H9 (cell line): ENCODE measurements around the gene WRAP73. TPM values are rescaled to one million over a fixed set of nuclear protein-coding genes. Genes with fewer than 3 reads are reported as not detected.

Experiments
- DNase-seq: peaks from one replicate; pipeline ENCODE4 v3.0.0-alpha.2; 2017
- H2AFZ ChIP-seq: one replicate; pipeline ENCODE4 v1.6.1; 2013; ENCODE audit warnings: mild to moderate bottlenecking, low read length, control low read depth, moderate library complexity
- H2AK5ac ChIP-seq: 2 replicates; pipeline ENCODE4 v1.6.1; 2013; ENCODE audit warnings: low read length, control low read depth, mixed read lengths; ENCODE audit not compliant: insufficient read length
- H2BK120ac ChIP-seq: one replicate; pipeline ENCODE4 v1.6.1; 2013; ENCODE audit warnings: low read depth, mild to moderate bottlenecking, low read length, control low read depth, inconsistent platforms; ENCODE audit not compliant: poor library complexity, severe bottlenecking
- H2BK12ac ChIP-seq: 2 replicates; pipeline ENCODE4 v1.6.1; 2013; ENCODE audit warnings: low read length, control low read depth, mixed read lengths, low read depth; ENCODE audit not compliant: insufficient read length
- H2BK15ac ChIP-seq: 2 replicates; pipeline ENCODE4 v1.6.1; 2013; ENCODE audit warnings: low read depth, low read length, control low read depth
- H2BK20ac ChIP-seq: one replicate; pipeline ENCODE4 v1.6.1; 2013; ENCODE audit warnings: low read depth, mild to moderate bottlenecking, low read length, control low read depth, inconsistent platforms; ENCODE audit not compliant: poor library complexity, severe bottlenecking
- H2BK5ac ChIP-seq: 2 replicates; pipeline ENCODE4 v1.6.1; 2013; ENCODE audit warnings: low read length, control low read depth, mixed read lengths; ENCODE audit not compliant: insufficient read length
- H3K14ac ChIP-seq: 2 replicates; pipeline ENCODE4 v1.6.1; 2013; ENCODE audit warnings: low read length, control low read depth; ENCODE audit not compliant: insufficient read depth
- H3K18ac ChIP-seq: 2 replicates; pipeline ENCODE4 v1.6.1; 2013; ENCODE audit warnings: low read depth, mild to moderate bottlenecking, mixed read lengths, low read length, control low read depth; ENCODE audit not compliant: insufficient read length
- H3K23ac ChIP-seq: 2 replicates; pipeline ENCODE4 v1.6.1; 2013; ENCODE audit warnings: low read length, control low read depth, mixed read lengths, low read depth; ENCODE audit not compliant: insufficient read length
- H3K23me2 ChIP-seq: 2 replicates; pipeline ENCODE4 v1.6.1; 2013; ENCODE audit warnings: low read depth, mild to moderate bottlenecking, mixed read lengths, low read length, control low read depth; ENCODE audit not compliant: insufficient read length, poor library complexity, severe bottlenecking
- H3K27ac ChIP-seq: 2 replicates; pipeline ENCODE4 v1.5.1; 2013; ENCODE audit warnings: low read length, control low read depth, mixed read lengths, low read depth; ENCODE audit not compliant: insufficient read length
- H3K27me3 ChIP-seq: 2 replicates; pipeline ENCODE4 v1.6.1; 2013; ENCODE audit warnings: low read length, control low read depth, inconsistent platforms; ENCODE audit not compliant: insufficient read depth
- H3K4ac ChIP-seq: 2 replicates; pipeline ENCODE4 v1.6.1; 2013; ENCODE audit warnings: low read depth, mild to moderate bottlenecking, control low read depth, inconsistent platforms, low read length, moderate library complexity
- H3K4me1 ChIP-seq: 2 replicates; pipeline ENCODE4 v1.6.1; 2013; ENCODE audit warnings: low read length, control low read depth, inconsistent platforms; ENCODE audit not compliant: insufficient read depth
- H3K4me2 ChIP-seq: 2 replicates; pipeline ENCODE4 v1.6.1; 2013; ENCODE audit warnings: low read length, control low read depth, mixed read lengths; ENCODE audit not compliant: insufficient read length, insufficient read depth
- H3K56ac ChIP-seq: 2 replicates; pipeline ENCODE4 v1.6.1; 2013; ENCODE audit warnings: low read depth, mild to moderate bottlenecking, mixed read lengths, low read length, control low read depth; ENCODE audit not compliant: insufficient read length
- H3K79me1 ChIP-seq: 2 replicates; pipeline ENCODE4 v1.6.1; 2013; ENCODE audit warnings: low read depth, mild to moderate bottlenecking, moderate library complexity, low read length, control low read depth, inconsistent platforms; ENCODE audit not compliant: insufficient read depth, poor library complexity, severe bottlenecking
- H3K79me2 ChIP-seq: 2 replicates; pipeline ENCODE4 v1.6.1; 2013; ENCODE audit warnings: low read length, control low read depth, inconsistent platforms; ENCODE audit not compliant: insufficient read depth
- H3K9ac ChIP-seq: 2 replicates; pipeline ENCODE4 v1.6.1; 2013; ENCODE audit warnings: low read length, control low read depth, mixed read lengths; ENCODE audit not compliant: insufficient read length; ENCODE audit errors: extremely low read depth
- H3K9me3 ChIP-seq: one replicate; pipeline ENCODE4 v1.6.1; 2013; ENCODE audit warnings: low read depth, low read length, inconsistent platforms; ENCODE audit not compliant: control insufficient read depth
- H3T11ph ChIP-seq: one replicate; pipeline ENCODE4 v1.6.1; 2013; ENCODE audit warnings: mild to moderate bottlenecking, low read length, control low read depth, inconsistent platforms
- H4K20me1 ChIP-seq: one replicate; pipeline ENCODE4 v1.6.1; 2013; ENCODE audit not compliant: control insufficient read depth, insufficient read length, insufficient read depth
- H4K5ac ChIP-seq: 2 replicates; pipeline ENCODE4 v1.6.1; 2013; ENCODE audit warnings: low read depth, mild to moderate bottlenecking, mixed read lengths, low read length, control low read depth; ENCODE audit not compliant: insufficient read length
- H4K8ac ChIP-seq: replicated peaks from 2 replicates; pipeline ENCODE4 v1.6.1; 2013; ENCODE audit warnings: low read length, control low read depth, mixed read lengths, low read depth; ENCODE audit not compliant: insufficient read length
- H4K91ac ChIP-seq: 2 replicates; pipeline ENCODE4 v1.6.1; 2013; ENCODE audit warnings: low read depth, mild to moderate bottlenecking, moderate library complexity, mixed read lengths, low read length, control low read depth; ENCODE audit not compliant: insufficient read length
- H3K27ac Mint-ChIP-seq, 3 experiments: 2 replicates in 2 of 3; 3 replicates in 1 of 3; pipeline ENCODE4 v1.8.0; 2020 to 2021; ENCODE audit warnings: mixed read lengths in 3 of 3, mild to moderate bottlenecking in 1 of 3, moderate library complexity in 1 of 3
- H3K27me3 Mint-ChIP-seq: 2 replicates; pipeline ENCODE4 v1.8.0; 2021; ENCODE audit warnings: low read depth, mild to moderate bottlenecking, moderate library complexity, mixed read lengths
- H3K36me3 Mint-ChIP-seq, 3 experiments: 2 replicates in 2 of 3; 3 replicates in 1 of 3; pipeline ENCODE4 v1.8.0; 2020 to 2021; ENCODE audit warnings: low read depth in 3 of 3, mixed read lengths in 3 of 3; ENCODE audit not compliant: insufficient read depth in 1 of 3
- H3K4me1 Mint-ChIP-seq, 2 experiments: 2 replicates each; pipeline ENCODE4 v1.8.0; 2020; ENCODE audit warnings: mixed read lengths in 2 of 2
- H3K4me3 Mint-ChIP-seq, 2 experiments: 2 replicates in 1 of 2; 3 replicates in 1 of 2; pipeline ENCODE4 v1.8.0; 2020 to 2021; ENCODE audit warnings: mild to moderate bottlenecking in 2 of 2, mixed read lengths in 2 of 2, moderate library complexity in 1 of 2
- H3K9me3 Mint-ChIP-seq, 2 experiments: 2 replicates in 1 of 2; 3 replicates in 1 of 2; pipeline ENCODE4 v1.8.0; 2020; ENCODE audit warnings: mild to moderate bottlenecking in 2 of 2, mixed read lengths in 2 of 2, moderate library complexity in 1 of 2
- CTCF ChIP-seq: fragments of 200-600 bp; sonication (generic); conservative IDR thresholded peaks from 3 replicates; pipeline ENCODE4 v1.8.0; 2021; ENCODE audit warnings: antibody characterized with exemption, mild to moderate bottlenecking
- WGBS: extraction: QIAGEN DNeasy Blood & Tissue Kit; methylation state at CpG from one replicate; pipeline ENCODE4 v1.1.7; 2013; ENCODE audit warnings: missing lambda C conversion rate, low lambda C conversion rate, mixed read lengths; ENCODE audit not compliant: insufficient read length; ENCODE audit errors: extremely low coverage; 5-methylcytosine and 5-hydroxymethylcytosine counted together
- total RNA-seq: library from RNA; stranded (reverse); gene quantifications from 2 replicates; pipeline ENCODE4 v1.2.1, GENCODE V29; 2021

WRAP73 gene
- total RNA-seq, 1 experiment from 2014 or later, result 28.4 TPM

GRCh38 chr1:3672231-3672970, 22.5 kb upstream of the WRAP73 start:
- H3K23me2 ChIP-seq, result no peaks in the 10 kb centered on the region
- H4K20me1 ChIP-seq, result no peaks in the 10 kb centered on the region
- no peaks in the 10 kb centered on the region for H3K9me3 ChIP-seq
- no peak overlapping the region for H3K23ac ChIP-seq
- no peaks in the 10 kb centered on the region for H3K27me3 ChIP-seq
- no peaks in the 10 kb centered on the region for H3K4me1 ChIP-seq
- H2BK12ac ChIP-seq, result no peak overlapping the region
- H3K4me3 Mint-ChIP-seq, result no peak overlapping the region
- H3K18ac ChIP-seq, result no peak overlapping the region
- no peak overlapping the region for H3K27ac ChIP-seq
- no peak overlapping the region for H4K91ac ChIP-seq
- no peak for DNase-seq
- H2AK5ac ChIP-seq, result no peak overlapping the region
- H2BK5ac ChIP-seq, result no peak overlapping the region
- no peak overlapping the region for H3K4me2 ChIP-seq
- WGBS, result no CpG with 5 or more reads among the region's 21 CpGs
- H3K4me1 Mint-ChIP-seq, result peaks cover 31 to 52% of the 10 kb centered on the region in 2 experiments
- H3K27me3 Mint-ChIP-seq, result peaks cover 30% of the 10 kb centered on the region
- TF ChIP-seq CTCF, result no peak
- no peak overlapping the region for H3K9ac ChIP-seq
- no peak overlapping the region for H4K5ac ChIP-seq
- no peak overlapping the region for H3T11ph ChIP-seq
- H2AFZ ChIP-seq, result no peak overlapping the region
- no peaks in the 10 kb centered on the region for H3K9me3 Mint-ChIP-seq
- H3K79me1 ChIP-seq, result no peaks in the 10 kb centered on the region
- no peak overlapping the region for H2BK120ac ChIP-seq
- H3K4ac ChIP-seq, result no peak overlapping the region
- H3K56ac ChIP-seq, result no peak overlapping the region
- H3K27ac Mint-ChIP-seq, result no peak overlapping the region
- no peaks in the 10 kb centered on the region; a peak in 1 of 7 replicates for H3K36me3 Mint-ChIP-seq
- H4K8ac ChIP-seq, result no peak overlapping the region
- H3K79me2 ChIP-seq, result no peaks in the 10 kb centered on the region
- H3K14ac ChIP-seq, result no peak overlapping the region; the same call in 1 of the 2 replicates
- H2BK20ac ChIP-seq, result no peak overlapping the region
- H2BK15ac ChIP-seq, result no peak overlapping the region
